ENCODE data around the gene B4GALT1. TPM values are rescaled to one million over a fixed set of nuclear protein-coding genes. Genes with fewer than 3 reads are reported as not detected.

B4GALT1 gene
- total RNA-seq, 1 donor from 2014 or later, result 21.3 TPM

DNA sequence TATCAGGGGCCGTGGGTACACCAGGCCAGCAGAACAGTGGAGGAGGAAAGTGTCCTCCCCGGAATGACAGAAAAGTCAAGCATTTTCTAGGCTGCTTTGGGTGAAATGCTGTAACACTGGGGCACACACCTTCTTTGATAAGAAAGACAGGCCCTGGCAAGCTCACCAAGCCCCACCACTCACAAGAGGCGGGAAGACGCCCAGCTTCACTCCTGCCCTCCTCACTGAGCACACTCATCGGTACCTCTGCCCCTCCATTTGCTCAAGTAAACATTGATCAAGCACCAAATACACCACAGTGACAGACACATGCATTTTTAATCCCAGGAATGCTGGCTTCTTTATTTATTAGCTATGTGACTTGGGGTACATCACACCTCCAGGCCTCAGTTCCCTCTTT, 43.1 kb downstream of the B4GALT1 start:
- no peak overlapping the region for H3K4me3 ChIP-seq (ENCODE audit: low read depth, low read length)
- peaks cover 35% of the 10 kb centered on the region for H3K36me3 ChIP-seq (ENCODE audit: control insufficient read depth, insufficient read depth, low read length)
- FAIRE-seq (no peak), DNase-seq (ENCODE audit: low read depth) (no peak)
- no peaks in the 10 kb centered on the region for H3K27me3 ChIP-seq (ENCODE audit: control insufficient read depth, insufficient read depth, low read length)
- TF ChIP-seq, protein P1, sequence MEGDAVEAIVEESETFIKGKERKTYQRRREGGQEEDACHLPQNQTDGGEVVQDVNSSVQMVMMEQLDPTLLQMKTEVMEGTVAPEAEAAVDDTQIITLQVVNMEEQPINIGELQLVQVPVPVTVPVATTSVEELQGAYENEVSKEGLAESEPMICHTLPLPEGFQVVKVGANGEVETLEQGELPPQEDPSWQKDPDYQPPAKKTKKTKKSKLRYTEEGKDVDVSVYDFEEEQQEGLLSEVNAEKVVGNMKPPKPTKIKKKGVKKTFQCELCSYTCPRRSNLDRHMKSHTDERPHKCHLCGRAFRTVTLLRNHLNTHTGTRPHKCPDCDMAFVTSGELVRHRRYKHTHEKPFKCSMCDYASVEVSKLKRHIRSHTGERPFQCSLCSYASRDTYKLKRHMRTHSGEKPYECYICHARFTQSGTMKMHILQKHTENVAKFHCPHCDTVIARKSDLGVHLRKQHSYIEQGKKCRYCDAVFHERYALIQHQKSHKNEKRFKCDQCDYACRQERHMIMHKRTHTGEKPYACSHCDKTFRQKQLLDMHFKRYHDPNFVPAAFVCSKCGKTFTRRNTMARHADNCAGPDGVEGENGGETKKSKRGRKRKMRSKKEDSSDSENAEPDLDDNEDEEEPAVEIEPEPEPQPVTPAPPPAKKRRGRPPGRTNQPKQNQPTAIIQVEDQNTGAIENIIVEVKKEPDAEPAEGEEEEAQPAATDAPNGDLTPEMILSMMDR (IDR thresholded peaks at IDR 0.05; ENCODE audit: insufficient read depth, low read length, severe bottlenecking), result no peak

DNA sequence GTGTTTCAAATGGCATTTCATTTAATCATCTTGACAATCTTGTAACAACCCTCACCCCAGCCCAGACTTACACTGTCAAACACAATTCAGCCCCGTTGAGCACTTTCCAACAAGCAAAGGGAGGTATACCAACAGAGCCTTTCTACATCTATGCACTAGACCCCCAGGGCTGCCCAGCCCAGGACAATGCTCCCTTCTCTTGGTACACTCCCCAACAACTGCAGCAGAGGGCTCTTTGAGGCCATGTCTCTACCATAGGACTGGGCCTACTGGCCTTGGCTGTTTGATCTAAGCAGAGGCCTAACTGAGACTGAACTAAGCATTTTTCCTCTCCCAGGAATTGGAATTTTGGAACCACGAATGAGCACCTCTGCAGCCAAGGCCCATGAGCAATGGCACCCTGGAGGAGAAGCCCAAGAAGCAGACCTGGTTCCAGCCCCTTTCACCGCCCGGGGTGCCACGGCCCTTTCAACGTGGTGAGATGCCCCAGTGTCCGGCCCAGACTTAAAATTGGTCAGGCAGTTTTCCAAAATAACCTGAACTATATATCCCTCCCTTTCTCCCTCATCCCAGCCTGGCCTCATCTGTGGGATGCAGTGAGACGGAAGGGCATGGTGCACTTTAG, 43.6 kb downstream of the B4GALT1 start:
- Histone ChIP-seq H3K4me3 (ENCODE audit: low read depth, low read length) (no peak overlapping the region), H3K36me3 (ENCODE audit: control insufficient read depth, insufficient read depth, low read length) (peaks cover 29% of the 10 kb centered on the region), H3K27me3 (ENCODE audit: control insufficient read depth, insufficient read depth, low read length) (no peaks in the 10 kb centered on the region)
- TF ChIP-seq, protein P1 (IDR thresholded peaks at IDR 0.05; ENCODE audit: insufficient read depth, low read length, severe bottlenecking), result no peak
- no peak for FAIRE-seq
- DNase-seq (ENCODE audit: low read depth), result no peak

DNA sequence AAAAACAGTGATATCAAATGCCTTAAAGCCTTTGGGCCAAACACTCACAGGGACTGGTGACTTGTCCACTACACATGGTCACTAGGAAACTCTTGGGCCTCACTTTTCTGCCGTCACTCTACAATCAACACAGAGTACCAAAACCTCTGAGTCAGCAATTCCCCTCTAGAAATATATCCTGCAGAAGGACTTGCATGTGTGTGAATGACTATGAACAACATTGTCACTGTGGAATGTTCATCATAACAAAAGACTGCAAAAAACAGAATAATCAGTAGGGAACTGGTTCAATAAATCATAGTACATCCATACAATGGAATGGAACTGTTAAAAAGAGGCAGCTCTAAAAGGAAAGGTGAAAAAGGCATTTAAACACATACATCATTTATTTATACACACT, 46.5 kb downstream of the B4GALT1 start:
- TF ChIP-seq, protein P1 (IDR thresholded peaks at IDR 0.05; ENCODE audit: insufficient read depth, low read length, severe bottlenecking), result no peak
- no peak for FAIRE-seq
- Histone ChIP-seq H3K4me3 (ENCODE audit: low read depth, low read length) (no peak overlapping the region), H3K27me3 (ENCODE audit: control insufficient read depth, insufficient read depth, low read length) (no peaks in the 10 kb centered on the region), H3K36me3 (ENCODE audit: control insufficient read depth, insufficient read depth, low read length) (peaks cover 24% of the 10 kb centered on the region)
- no peak for DNase-seq (ENCODE audit: low read depth)

DNA sequence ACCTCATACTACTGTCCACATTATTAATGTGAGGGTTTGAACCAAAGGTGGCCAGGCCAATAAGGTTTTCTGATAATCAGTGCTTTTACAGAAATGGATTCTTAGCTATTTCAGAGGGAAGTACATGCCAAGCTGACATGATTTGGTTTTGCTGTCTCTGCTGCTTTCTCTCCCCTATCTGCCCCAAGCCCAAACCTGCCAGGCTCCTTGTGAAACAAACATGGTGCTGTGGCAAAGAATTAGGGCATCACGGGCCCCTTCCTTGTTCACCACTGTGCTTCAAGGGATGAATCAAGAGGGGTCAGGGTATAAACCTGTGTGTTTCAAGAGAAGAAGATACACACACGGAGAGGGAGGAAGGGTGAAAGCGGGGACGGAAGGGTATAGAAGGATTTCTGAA, 49.3 kb downstream of the B4GALT1 start:
- H3K4me3 ChIP-seq (ENCODE audit: low read depth, low read length), result no peak overlapping the region
- FAIRE-seq (no peak), DNase-seq (ENCODE audit: low read depth) (no peak)
- TF ChIP-seq, protein P1 (IDR thresholded peaks at IDR 0.05; ENCODE audit: insufficient read depth, low read length, severe bottlenecking), result no peak
- peaks cover 34% of the 10 kb centered on the region for H3K36me3 ChIP-seq (ENCODE audit: control insufficient read depth, insufficient read depth, low read length)
- H3K27me3 ChIP-seq (ENCODE audit: control insufficient read depth, insufficient read depth, low read length), result no peaks in the 10 kb centered on the region

DNA sequence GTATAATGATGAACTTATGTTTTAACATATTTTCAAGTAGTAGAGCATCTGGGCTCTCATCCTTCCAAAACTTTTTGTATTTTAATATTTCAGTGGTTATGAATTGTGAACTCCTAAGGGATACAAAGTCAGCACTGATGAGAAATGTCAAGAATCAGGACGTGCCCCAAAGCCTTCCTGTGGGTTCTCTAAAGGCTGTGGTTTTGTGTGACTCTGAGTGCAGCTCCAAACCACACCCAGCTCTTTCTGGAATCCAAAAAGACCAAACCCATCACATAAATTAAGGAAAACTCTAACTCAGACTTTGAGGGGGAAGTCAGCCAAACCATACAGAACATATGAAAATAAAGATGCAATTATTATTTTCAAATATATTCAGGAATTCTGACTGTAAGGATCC, 49.8 kb downstream of the B4GALT1 start:
- no peak for FAIRE-seq
- TF ChIP-seq, protein P1 (IDR thresholded peaks at IDR 0.05; ENCODE audit: insufficient read depth, low read length, severe bottlenecking), result no peak
- Histone ChIP-seq H3K27me3 (ENCODE audit: control insufficient read depth, insufficient read depth, low read length) (no peaks in the 10 kb centered on the region), H3K36me3 (ENCODE audit: control insufficient read depth, insufficient read depth, low read length) (peaks cover 34% of the 10 kb centered on the region), H3K4me3 (ENCODE audit: low read depth, low read length) (no peak overlapping the region)
- no peak for DNase-seq (ENCODE audit: low read depth)

DNA sequence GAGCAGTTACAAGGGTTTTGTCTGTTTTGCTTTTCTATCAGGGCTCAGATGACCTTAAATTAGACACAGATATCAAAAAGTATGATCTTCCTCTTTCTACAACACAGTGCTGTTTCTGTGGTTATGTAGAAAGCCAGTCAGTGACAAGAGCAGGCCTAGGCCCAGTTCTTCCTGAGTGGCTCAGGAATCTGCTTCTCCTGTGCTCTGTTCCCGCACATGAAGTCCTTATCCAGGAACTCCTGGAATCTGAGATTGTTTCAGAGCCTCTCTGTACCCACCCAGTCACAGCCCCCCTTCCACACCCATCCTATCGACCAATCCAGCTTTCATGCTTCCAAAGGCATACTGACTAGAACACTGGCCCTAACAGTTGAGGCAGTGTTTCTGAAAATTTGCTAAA, 50.3 kb downstream of the B4GALT1 start:
- H3K27me3 ChIP-seq (ENCODE audit: control insufficient read depth, insufficient read depth, low read length), result no peaks in the 10 kb centered on the region
- TF ChIP-seq, protein P1 (IDR thresholded peaks at IDR 0.05; ENCODE audit: insufficient read depth, low read length, severe bottlenecking), result no peak
- H3K4me3 ChIP-seq (ENCODE audit: low read depth, low read length), result no peak overlapping the region
- peaks cover 38% of the 10 kb centered on the region for H3K36me3 ChIP-seq (ENCODE audit: control insufficient read depth, insufficient read depth, low read length)
- no peak for DNase-seq (ENCODE audit: low read depth)
- no peak for FAIRE-seq
